Measurements from ENCODE around the gene CALML5.

DNA sequence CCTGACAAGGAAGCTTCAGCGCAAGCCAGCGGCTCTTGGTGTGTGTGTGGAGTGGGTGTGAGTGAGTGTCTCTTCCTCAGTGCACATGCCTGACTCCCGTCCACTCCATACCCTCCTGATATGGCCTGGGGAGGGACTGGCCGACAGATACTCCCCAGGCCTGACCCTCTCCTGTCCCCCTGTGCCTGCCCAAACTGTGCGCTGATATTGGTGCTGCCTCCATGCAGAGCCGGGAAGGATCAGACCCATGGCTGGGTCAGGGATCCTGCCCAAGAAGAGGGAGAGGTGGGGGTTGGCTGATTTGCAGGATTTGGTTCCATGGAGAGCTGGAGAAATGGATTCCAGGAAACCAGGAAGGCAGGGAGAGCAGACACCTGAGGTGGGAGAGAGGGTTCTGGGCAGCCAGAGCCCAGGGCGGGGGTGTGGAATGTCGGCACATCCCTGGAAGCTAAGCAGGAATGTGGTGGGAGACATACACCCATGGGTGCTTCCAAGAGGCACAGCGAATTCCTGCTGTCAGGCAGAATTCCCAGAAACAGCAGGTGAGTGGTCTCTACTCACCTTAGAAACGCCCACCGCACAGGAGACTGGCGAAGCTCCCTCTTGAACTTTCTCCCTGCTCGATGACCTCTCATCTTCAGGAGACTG, 6.3 kb downstream of the CALML5 start:
- TF ChIP-seq YY1 (tag by site-specific recombination; IDR thresholded peaks at IDR 0.05) (no peak), TCF7L2 (IDR thresholded peaks at IDR 0.05; ENCODE audit: borderline replicate concordance, low read depth, low read length) (no peak), ZNF239 (tag by site-specific recombination; IDR thresholded peaks at IDR 0.05) (no peak), ZNF19 (tag by site-specific recombination; IDR thresholded peaks at IDR 0.05; ENCODE audit: low read depth) (no peak), ZNF292 (tag by site-specific recombination; IDR thresholded peaks at IDR 0.05; ENCODE audit: borderline replicate concordance, low read depth) (no peak)
- TF ChIP-seq, protein P1, sequence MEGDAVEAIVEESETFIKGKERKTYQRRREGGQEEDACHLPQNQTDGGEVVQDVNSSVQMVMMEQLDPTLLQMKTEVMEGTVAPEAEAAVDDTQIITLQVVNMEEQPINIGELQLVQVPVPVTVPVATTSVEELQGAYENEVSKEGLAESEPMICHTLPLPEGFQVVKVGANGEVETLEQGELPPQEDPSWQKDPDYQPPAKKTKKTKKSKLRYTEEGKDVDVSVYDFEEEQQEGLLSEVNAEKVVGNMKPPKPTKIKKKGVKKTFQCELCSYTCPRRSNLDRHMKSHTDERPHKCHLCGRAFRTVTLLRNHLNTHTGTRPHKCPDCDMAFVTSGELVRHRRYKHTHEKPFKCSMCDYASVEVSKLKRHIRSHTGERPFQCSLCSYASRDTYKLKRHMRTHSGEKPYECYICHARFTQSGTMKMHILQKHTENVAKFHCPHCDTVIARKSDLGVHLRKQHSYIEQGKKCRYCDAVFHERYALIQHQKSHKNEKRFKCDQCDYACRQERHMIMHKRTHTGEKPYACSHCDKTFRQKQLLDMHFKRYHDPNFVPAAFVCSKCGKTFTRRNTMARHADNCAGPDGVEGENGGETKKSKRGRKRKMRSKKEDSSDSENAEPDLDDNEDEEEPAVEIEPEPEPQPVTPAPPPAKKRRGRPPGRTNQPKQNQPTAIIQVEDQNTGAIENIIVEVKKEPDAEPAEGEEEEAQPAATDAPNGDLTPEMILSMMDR (tag by site-specific recombination; IDR thresholded peaks at IDR 0.05): no peak
- TF ChIP-seq, protein P2, sequence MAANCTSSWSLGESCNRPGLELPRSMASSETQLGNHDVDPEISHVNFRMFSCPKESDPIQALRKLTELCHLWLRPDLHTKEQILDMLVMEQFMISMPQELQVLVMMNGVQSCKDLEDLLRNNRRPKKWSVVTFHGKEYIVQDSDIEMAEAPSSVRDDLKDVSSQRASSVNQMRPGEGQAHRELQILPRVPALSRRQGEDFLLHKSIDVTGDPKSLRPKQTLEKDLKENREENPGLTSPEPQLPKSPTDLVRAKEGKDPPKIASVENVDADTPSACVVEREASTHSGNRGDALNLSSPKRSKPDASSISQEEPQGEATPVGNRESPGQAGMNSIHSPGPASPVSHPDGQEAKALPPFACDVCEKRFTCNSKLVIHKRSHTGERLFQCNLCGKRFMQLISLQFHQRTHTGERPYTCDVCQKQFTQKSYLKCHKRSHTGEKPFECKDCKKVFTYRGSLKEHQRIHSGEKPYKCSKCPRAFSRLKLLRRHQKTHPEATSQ (tag by site-specific recombination; IDR thresholded peaks at IDR 0.05): no peak
